Measurements from ENCODE around the gene ZC3H12C. TPM values are rescaled to one million over a fixed set of nuclear protein-coding genes. Genes with fewer than 3 reads are reported as not detected.

Gene ZC3H12C
- total RNA-seq, 1 donor from 2014 or later: 9.7 TPM

DNA sequence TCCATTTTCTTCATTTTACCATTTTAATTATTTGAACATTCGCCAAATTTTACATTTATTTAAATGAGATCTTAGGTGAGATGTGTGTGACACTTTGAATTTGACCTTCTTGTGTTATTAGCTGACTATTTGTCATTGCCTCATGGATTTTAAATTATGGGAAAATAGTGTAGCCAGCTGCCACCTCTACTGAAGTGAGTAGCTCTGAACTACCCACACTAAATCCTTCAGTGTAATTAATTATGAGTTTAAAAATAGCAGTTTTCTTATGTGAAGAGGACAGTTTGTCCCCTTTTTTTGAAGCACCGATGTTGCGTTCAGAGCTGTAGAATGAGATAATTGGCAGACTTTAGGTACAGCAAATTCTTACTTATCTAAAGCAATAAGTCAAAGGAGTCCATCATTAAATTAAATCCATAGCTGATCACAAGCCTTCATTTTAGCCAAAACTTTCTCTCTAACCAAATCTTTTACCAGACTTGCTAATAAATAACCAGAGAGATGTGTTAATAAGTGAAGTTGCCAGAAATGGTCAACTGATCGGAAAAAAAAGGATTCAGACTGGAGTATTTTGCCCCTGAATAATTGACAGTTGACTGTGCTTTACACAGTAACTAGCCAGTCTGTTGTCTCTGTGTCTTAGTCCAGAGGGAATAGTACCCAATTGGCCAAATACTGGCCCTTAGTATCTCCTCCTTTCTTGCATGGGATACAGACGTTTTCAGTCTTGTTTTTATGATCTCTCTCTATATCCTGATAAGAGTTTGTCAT is 75.0 kb downstream of the ZC3H12C start:
- TF ChIP-seq, protein P1, sequence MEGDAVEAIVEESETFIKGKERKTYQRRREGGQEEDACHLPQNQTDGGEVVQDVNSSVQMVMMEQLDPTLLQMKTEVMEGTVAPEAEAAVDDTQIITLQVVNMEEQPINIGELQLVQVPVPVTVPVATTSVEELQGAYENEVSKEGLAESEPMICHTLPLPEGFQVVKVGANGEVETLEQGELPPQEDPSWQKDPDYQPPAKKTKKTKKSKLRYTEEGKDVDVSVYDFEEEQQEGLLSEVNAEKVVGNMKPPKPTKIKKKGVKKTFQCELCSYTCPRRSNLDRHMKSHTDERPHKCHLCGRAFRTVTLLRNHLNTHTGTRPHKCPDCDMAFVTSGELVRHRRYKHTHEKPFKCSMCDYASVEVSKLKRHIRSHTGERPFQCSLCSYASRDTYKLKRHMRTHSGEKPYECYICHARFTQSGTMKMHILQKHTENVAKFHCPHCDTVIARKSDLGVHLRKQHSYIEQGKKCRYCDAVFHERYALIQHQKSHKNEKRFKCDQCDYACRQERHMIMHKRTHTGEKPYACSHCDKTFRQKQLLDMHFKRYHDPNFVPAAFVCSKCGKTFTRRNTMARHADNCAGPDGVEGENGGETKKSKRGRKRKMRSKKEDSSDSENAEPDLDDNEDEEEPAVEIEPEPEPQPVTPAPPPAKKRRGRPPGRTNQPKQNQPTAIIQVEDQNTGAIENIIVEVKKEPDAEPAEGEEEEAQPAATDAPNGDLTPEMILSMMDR (IDR thresholded peaks at IDR 0.05): no peak
- no peaks in the 10 kb centered on the region for H3K4me1 Mint-ChIP-seq (ENCODE audit: unreplicated experiment)

DNA sequence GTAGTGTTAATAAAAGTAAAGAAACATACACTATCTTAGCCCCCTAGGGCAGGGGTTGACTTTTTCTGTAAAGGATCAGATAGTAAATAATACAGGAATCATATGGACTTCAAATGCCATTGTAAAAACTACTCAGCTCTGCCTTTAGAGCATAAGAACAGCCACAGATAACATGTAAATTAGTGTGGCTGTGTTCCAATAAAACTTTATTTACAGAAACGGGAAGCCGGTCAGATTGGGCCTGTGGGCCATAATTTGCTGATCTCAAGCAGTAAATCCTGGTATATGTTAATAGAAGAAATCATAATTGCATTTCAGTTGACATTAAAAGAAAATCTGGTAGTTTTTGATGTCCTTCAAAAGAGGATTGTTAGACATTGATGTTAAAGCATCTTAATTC is 76.5 kb downstream of the ZC3H12C start:
- peaks cover 5% of the 10 kb centered on the region for H3K4me1 Mint-ChIP-seq (ENCODE audit: unreplicated experiment)
- no peaks in the 10 kb centered on the region for H3K27me3 Mint-ChIP-seq (ENCODE audit: unreplicated experiment)
- TF ChIP-seq, protein P1 (IDR thresholded peaks at IDR 0.05): no peak
- DNase-seq (ENCODE audit: extremely low spot score, unreplicated experiment): no peak
- H3K36me3 Mint-ChIP-seq (ENCODE audit: unreplicated experiment): peaks cover 9% of the 10 kb centered on the region
- H3K27ac Mint-ChIP-seq (ENCODE audit: unreplicated experiment): no peak overlapping the region
- no peak overlapping the region for H3K4me3 Mint-ChIP-seq (ENCODE audit: unreplicated experiment)
- H3K9me3 Mint-ChIP-seq (ENCODE audit: unreplicated experiment): no peaks in the 10 kb centered on the region

More for the DNA sequence above, 75.0 kb downstream of the ZC3H12C start:
- H3K9me3 Mint-ChIP-seq (ENCODE audit: unreplicated experiment): no peaks in the 10 kb centered on the region
- H3K27me3 Mint-ChIP-seq (ENCODE audit: unreplicated experiment): no peaks in the 10 kb centered on the region
- no peak overlapping the region for H3K27ac Mint-ChIP-seq (ENCODE audit: unreplicated experiment)
- no peak overlapping the region for H3K4me3 Mint-ChIP-seq (ENCODE audit: unreplicated experiment)
- peaks cover 15% of the 10 kb centered on the region for H3K36me3 Mint-ChIP-seq (ENCODE audit: unreplicated experiment)
- no peak for DNase-seq (ENCODE audit: extremely low spot score, unreplicated experiment)

DNA sequence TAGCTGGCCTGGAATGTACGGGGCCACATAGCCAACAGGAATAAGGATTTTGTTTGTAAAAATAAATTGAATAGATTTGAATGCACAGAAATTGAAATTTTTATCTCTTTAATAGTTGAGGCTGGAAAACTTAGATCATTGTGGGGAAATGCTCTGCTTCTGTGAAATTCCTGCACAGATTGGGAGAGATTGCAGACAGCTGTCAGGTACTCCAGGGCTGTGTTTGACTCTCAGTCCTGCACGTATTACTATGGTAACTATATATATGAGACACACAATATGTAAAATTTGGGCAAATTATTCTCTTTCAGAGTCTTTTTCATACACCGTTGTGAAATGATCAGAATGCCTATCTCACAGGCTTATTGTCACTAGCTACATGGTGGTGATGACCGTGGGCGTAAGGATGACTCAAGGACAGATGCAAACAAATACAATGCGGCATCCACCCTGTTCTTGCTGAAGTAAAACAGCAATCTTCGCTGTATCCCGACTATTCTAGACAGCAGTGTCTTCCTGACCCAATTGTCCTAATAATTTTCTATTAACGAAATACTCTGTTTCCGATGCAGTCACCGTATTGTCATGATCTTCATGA is 79.4 kb downstream of the ZC3H12C start:
- Mint-ChIP-seq H3K27ac (ENCODE audit: unreplicated experiment) (no peak overlapping the region), H3K27me3 (ENCODE audit: unreplicated experiment) (no peaks in the 10 kb centered on the region), H3K9me3 (ENCODE audit: unreplicated experiment) (no peaks in the 10 kb centered on the region), H3K4me3 (ENCODE audit: unreplicated experiment) (no peak overlapping the region), H3K36me3 (ENCODE audit: unreplicated experiment) (no peaks in the 10 kb centered on the region), H3K4me1 (ENCODE audit: unreplicated experiment) (peaks cover 7% of the 10 kb centered on the region)
- TF ChIP-seq, protein P1 (IDR thresholded peaks at IDR 0.05): no peak
- DNase-seq (ENCODE audit: extremely low spot score, unreplicated experiment): no peak

DNA sequence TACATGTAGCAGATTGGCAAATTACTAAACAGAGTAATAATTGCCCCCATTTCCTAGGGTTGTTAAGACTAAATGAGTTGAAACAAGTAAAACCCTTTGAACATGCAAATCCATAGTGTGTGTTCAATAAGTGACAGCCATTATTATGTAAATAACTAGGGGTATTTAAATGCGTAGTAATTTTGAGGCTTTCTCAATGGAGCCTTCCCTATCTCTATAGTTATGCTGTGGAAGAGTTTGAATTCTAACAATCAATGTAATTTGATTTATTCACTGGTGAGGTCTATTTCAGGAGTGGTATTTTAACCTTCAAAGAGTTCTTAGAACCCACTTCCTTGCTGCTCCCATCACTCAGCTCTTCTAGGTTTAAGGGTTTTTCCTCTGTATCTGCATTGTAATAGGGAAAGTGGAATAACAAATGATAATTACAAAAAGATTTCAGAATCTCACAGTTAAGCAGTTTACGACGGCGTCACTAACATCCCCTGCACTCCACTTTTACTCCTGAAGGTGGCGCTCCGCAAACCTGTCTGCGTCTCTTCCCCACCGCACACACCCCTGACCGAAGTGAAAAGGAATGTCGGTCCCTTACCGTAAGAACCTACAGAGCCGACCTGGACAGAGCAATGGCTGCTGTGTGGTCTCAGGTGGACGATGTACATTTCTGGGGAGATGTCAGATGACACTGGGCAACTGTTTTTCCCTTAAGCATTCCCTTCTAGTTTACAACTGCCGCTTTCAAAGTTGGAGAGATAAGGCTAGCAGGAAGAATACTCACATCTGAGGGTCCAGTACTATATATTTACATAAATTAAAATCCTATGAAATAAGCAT is 80.8 kb downstream of the ZC3H12C start:
- H3K27ac Mint-ChIP-seq (ENCODE audit: unreplicated experiment): no peak overlapping the region
- peak overlapping the region; percentile 36 for H3K4me3 Mint-ChIP-seq (ENCODE audit: unreplicated experiment)

More for the DNA sequence above, 80.8 kb downstream of the ZC3H12C start:
- no peaks in the 10 kb centered on the region for H3K27me3 Mint-ChIP-seq (ENCODE audit: unreplicated experiment)
- H3K36me3 Mint-ChIP-seq (ENCODE audit: unreplicated experiment): no peaks in the 10 kb centered on the region
- DNase-seq (ENCODE audit: extremely low spot score, unreplicated experiment): no peak
- H3K9me3 Mint-ChIP-seq (ENCODE audit: unreplicated experiment): no peaks in the 10 kb centered on the region
- TF ChIP-seq, protein P1 (IDR thresholded peaks at IDR 0.05): peak; percentile 71
- peaks cover 7% of the 10 kb centered on the region for H3K4me1 Mint-ChIP-seq (ENCODE audit: unreplicated experiment)

All from osteocyte (in vitro differentiated cells).